Activated CD8-positive, alpha-beta memory T cell treated with anti-CD3 and anti-CD28 coated beads, Interleukin-2, amount 50 U/mL, for 1 hour (primary cell): ENCODE data around the gene MAGI1.
"Not testable (repeated sequence)": the region's sequence is repeated elsewhere in the genome, so short reads cannot be mapped to it uniquely, and the experiment has no call there.

Experiments used
- DNase-seq: peaks from one replicate; pipeline ENCODE4 v3.0.0-alpha.2; 2020; ENCODE audit errors: extremely low read depth

MAGI1 gene

DNA sequence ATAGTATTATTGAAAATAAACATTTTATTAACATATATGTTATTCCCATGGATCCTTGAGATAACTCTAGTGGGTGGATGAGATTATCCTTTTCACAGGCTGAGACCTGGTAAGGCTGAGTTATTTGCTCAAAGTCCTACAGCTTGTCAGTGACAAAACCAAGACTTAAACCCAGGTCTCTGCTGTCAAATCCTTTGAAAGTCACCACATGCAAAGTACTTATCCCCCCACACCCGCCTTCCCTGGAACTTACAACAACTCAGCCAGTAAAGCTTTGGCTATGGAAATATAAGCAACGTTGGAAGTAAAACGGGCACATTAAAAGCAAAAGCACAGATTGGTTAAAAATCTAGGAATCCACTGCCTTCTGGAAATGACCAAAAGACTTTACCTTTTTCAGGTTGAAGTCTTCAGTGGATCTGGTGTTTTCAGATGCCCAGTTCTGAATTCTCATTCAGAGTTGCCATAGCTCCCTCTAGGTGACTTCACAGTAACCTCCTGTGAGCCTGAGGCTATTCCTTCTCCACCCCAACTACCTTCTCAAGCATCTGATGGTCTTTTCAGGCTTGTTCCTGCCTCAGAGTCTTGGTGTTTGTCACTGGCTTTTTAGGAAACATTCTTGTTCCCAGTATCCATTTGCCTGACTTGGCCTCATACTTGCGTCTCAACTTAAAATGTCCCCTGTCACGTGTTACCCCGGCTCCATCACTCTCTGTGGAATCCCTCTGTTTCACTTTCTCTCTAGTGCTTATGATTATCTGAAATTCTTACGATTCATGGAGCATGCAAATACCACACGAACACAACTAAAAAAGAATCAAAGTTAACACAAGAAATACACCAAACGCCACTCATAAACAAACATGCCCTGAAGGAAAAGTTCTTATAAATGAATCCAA, 131.2 kb downstream of the MAGI1 start:
- DNase-seq = no peak

DNA sequence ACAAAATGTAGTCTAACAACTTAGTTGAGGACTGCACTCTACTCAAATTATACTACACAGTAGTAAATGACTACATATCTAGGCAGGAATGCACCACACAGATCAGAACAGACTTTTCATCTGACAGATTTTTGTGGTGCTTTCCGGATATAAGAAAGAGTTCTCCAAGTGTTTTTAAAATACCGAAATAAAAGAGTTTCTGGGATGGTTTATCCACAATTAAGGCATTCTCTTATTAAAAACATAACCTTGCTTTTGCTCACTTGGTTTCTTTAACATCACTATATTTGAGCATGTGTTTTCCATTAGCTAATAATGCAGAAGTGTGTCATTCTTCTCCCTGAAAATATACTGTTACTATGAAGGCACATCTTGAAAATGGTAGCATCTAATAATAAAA, 132.9 kb downstream of the MAGI1 start:
- no peak for DNase-seq

DNA sequence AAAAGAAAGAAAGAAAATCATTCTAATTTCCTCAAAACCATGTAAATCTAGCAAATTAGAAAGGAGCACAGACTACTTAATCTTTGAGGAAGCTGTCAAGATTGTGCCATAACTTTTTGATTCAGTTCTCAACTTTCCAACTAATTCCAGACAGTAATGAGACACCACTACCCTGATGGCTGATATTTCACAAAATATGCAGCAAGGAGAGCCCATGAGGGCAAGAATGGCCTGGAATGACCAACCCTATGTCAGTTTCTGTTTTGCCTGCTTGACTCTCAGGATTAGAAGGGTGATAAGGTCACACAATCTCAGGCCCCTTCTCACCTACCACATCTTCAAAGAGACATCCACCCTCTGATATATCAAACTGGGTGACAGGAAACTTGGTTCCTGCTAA, 134.7 kb downstream of the MAGI1 start:
- DNase-seq = no peak

DNA sequence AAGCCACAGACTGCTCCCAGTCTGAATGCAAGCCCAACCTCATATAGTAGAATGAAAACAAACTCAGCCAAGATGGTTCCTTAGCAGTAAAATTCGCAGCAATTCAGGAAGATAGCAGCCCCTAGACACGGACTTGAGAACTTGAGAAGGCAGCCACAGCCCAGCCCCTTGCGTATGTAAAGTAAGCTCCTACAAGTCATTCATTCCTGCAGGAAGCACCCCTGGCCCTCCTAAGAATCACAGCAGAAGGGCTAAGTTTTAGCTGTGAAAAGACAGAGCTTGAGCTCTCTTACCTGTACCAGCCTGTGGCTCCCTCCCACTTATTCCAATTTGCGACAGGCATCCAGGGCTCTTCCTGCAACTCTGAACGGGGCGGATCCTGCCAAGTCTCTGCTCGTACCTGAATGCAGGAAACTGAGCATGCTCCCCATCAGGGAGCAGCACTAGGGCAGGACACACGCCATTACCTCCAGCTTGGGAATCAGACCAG, 136.4 kb downstream of the MAGI1 start:
- DNase-seq = no peak

DNA sequence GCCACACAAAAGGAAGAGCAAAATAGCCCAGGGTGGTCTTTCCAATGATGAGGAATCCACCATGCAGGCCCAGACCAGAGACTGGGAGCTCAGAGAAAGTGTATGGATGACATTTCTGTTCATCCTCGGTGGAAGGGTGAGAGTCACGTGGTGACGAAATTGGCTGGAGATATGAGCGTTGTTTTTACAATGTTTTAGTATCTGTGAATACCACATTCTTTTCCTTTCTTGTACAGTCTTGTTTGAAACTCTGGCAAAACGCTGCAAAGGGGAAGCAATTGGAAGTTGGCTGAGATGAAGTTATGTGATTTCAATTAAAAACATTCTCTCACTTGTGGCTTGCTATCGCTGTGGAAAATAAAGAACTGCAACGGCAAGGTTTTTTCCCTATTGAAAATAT, 137.5 kb downstream of the MAGI1 start:
- no peak for DNase-seq

DNA sequence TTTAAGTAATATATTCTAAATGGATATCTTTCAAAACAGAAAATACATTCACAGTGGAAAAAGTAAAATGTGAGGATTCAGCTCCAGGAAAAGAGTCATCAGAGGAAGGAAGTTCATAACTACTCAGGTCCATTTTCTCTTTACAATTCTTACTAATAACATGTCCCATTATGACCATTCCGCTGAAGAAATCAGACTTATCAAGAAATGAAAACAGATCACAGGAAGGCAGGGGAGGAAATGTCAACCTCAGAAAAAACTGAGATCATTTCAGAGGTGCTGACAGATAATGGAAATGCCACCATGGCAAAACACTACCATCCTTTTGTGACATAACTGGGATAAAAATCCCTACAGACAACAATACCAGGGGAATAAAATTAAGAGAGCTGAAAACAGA, 139.5 kb downstream of the MAGI1 start:
- no peak for DNase-seq

DNA sequence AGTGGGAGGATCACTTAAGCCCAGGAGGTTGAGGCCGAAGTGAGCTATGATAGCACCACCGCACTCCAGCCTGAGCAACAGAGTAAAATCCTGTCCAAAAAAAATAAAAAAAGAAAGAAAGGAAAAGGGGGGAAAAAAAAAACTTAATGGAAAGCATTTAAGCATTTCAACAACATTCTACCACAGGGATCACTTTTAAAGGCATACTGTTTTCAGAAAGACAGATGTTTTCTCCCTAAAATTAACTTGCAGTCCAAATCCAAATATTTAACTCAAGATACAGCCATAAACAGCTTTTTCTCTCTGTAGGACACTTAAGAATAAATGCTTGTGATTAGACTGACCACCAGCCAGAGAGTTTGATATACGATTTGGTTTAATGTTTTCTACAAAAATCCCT, 141.0 kb downstream of the MAGI1 start:
- no peak for DNase-seq

DNA sequence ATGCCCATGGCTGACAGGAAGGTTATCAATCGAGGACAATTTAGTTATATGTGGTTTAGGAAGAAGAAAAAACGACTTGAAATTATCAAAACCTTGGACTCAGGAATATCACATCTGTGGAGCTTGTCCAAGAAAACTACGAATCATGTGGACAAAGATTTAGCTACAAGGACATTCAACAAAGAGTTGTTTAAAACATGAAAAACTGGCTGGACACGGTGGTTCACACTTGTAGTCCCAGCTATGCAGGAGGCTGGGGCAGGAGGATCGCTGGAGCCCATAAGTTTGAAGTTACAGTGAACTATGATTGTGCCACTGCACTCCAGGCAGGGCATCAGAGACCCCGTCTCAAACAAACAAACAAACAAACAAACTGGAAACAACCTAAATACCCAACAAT, 142.4 kb downstream of the MAGI1 start:
- no peak for DNase-seq

DNA sequence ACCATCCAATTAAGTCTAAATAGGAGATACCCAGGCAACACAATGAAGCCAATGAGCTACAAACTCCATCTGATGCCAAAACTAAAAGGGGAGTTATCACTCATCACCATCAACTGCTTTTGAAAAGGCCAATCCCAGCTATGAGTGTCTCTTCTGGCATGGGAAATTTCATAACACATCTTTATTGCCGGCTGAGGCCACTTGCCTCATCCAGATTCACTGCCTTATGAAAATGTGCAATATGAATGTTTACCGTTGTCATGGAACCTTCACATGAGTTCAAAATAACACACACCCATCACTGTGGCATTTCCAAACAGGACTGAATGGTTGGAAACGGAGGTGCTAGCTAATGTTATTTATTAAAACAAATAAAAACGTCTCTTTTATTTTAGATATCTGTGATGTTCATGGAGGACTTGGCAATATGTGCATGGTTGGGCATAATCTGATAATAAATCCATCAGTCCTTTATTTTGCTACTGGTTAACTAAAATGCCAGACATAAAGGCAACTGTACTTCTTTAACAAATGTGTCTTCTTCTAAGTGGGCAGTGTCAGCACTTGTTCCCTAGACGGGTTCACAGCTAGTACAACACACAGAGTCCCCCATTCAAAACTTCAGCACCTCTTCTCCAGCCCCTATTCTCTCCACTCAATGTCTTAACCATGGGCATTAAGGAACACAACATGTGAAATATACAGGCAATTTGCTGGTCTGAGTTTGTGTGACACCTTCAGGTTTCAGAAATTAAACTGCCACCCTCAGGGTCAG, 143.9 kb downstream of the MAGI1 start:
- no peak for DNase-seq

DNA sequence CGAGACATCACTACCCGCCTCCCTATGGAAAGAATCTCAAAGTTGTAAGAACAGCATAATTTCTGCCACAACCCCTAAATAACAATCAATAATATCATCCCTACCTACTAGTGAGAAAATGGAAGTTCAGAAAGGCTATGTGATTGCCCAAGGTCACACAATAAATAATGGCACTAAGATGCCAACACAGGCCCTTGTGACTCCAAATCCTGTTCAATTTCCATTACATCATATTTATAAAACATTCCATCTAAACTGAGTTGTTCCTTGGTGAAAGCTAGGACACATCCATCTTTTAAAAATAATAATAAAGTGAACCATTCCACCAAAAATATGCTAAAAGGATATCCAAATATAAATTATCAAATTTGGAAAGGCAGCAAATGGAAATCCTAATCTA, 144.6 kb downstream of the MAGI1 start:
- no peak for DNase-seq

DNA sequence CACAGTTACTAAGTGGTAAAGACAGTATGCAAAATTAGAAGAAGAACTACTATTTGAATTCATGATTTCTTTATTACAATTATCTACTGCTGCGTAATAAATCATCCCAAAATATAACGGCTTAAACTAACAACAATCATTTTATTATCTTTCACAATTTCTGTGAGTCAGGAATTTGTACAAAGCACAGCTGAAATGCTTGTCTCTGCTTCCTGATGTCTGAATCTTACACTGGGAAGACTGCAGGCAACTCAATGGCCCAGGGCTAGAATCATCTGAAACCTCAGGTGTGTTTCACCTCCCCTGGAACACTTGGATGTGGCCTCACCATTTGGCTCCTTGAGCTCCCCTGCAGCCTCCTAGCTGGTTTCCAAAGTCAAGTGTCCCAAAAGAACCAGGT, 145.1 kb downstream of the MAGI1 start:
- no peak for DNase-seq

DNA sequence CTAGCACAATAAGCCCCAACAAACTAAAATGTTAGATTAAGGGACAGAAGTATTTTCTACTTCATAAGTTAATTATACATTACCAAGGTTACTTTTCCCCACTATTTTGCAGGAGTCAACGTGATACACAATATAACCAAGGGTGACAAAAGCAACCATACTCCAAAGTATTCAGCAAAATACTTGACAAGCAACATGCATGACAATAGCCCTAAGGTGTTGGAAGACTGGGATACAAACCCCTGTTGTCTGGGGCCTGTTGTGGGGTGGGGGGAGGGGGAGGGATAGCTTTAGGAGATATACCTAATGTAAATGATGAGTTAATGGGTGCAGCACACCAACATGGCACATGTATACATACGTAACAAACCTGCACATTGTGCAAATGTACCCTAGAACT, 147.2 kb downstream of the MAGI1 start:
- DNase-seq = not testable (repeated sequence)

DNA sequence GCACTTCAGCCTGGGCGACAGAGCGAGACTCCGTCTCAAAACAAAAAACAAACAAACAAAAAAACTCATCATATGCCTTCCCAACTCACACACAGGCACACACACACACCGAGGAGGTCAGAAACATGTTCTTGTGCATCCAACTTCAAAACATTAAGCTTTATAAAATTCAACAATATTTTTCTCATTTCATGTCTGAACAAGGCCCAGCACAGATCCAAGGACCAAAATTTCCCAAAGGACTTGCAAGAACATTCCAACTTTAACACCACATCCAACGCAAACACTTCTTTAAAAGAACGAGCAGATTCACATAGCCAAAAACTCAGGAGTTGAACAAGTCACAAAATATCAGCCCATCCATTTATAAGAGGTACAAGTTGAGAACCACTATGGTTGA, 148.4 kb downstream of the MAGI1 start:
- DNase-seq = no peak

DNA sequence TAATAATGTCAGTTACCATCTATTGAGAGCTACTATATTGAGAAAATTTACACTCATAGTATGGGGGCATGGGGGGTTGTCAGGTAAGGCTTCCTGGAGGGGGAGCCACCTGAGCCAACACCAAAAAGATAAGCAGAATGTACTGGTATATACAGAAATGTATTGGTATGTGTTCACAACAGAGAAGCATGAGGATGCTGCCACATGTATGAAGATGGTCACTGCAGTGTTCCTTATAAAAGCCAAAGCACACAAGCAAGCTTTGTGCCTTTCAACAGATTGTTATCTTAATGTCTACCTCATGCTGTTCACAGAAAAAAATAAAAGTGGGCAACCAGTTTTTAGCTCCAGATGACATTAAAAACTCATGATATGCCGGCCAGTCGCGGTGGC, 149.0 kb downstream of the MAGI1 start:
- no peak for DNase-seq

DNA sequence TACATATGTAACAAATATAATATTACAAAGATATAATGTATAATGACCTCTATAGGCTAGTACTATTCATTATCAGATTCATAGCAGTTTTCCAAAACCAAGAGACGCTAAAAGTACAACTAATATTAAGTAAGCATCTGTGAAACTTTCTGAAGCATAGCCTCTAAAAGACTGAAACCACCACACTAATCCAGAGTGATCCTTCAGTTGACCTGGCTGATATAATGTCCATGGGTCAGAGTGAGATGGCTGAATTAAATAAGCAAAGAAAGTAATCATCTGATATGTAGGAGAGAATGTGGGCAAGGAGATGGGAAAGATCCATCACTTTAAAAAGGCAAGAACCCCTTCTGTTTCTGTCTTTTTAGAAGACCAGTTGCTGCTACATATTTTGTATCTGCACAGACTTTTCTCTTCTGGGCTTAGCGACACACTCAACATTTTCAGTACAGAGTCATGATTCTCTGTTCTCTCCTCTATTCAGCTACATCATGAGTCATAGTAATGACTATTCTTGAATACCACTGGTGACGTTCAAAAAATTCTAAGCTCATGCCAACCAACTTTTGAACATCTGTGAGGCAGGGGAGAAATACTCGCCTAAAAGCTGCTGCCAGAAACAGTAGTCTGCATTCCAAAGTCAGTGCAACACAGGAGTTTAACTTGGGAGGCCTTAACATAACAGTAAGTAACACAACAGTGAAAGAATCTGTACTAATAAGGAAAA, 149.6 kb downstream of the MAGI1 start:
- DNase-seq = no peak

DNA sequence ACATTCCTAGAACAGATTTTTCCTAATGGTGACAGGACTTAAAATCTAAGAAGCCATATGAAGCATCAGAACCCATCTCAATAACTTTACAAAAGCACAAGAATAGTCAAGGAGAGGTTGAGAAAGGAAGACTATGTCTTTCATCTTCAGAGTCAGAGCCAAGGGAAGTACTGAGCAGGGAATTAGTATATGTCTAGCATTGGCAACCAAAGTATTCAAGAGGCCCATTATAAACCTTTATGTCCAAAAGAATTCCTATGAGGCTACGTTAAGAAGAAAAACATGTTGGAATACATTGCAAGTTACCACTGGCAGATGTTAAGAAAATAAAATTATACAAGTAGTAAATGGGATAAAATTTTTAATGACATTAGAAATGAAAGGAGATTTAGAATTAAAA, 150.5 kb downstream of the MAGI1 start:
- DNase-seq = no peak

DNA sequence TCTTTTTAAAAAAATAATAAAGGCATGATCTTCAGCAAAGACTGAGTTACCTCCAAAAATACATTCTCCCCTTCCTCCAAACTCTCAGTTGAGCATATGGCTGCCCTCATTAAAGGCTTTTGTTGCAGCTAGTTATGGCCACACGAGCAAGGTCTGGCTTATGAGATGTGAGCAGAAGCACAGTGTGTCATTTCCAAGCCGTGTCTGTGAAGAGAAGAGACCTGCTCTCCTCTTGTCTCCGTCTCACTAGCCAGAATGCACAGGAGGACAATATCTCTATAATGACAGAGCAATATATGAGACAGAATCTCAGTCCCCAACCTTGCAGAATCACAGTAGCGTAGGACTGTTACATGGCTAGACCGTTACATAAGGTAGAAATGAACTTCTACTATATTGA, 152.3 kb downstream of the MAGI1 start:
- DNase-seq = no peak

DNA sequence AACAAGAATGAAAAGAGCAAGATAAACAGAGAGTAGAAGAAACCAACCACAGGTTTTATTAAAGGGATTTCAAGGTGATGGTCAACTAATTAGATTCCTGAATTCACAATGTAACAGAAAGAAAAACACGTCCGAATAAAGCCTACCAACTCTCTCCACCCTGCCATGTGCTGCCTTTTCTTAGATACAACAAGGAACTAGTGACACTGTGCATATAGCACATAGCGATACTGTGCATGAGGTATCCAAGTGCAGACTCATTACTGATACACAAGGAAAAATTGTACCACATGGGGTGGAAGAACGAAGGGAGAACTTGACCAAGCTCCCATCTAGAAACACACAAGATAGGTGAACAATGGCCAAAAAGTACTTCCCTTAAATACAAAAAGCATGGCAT, 154.6 kb downstream of the MAGI1 start:
- no peak for DNase-seq

DNA sequence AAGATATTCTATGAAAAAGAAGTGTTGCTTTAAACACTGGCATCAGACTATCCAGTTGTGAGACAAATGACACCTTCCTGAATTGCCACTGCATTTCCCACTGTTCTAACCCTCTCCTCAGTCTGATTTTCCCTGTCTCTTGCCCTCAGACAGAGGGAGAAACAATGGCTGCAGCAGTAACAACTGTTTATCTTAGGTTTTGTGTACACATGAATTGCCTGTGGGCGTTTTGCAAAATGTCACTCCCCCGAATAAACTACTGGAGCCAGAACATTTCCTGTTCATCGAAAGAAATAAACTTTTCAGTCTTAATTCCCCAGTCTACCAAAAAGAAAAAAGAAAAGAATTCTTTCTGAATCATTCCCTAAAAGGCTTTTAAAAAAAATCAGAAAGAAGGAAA, 155.1 kb downstream of the MAGI1 start:
- DNase-seq = no peak

DNA sequence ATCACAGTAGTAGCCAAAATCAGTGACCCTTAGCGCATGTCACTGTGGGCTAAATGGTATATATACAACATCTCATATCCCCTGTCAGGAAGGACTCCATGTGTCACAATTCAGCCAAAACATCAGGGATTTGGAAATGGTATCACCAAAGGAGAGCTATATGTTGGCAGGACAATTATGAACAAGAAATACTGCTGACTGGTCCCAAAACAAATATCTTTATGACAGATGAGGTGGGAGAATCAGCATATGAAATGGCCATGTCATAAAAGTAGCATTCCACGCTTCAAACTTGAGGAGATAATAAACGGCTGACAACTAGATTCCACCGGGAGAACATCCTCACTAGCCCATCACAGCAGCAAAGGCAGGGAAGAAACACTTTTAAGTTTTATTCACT, 158.4 kb downstream of the MAGI1 start:
- no peak for DNase-seq

DNA sequence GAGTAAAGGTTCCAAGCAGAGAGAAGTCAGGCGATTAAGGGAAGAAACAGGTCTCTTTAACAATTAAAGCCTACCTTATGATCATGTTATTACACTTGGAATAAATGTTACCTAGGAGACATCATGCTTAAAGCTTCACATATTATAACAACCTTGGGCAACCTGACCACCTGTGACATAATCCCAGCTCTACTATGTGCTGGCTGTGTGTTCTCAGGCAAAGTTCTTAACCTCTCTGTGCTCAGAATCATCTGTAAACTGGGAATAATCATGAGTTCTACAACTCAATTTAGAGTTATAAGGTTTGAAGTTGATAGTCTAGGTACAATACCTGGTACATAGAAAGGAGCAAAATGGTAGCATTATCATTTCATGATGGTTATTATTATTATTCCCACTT, 159.3 kb downstream of the MAGI1 start:
- no peak for DNase-seq

DNA sequence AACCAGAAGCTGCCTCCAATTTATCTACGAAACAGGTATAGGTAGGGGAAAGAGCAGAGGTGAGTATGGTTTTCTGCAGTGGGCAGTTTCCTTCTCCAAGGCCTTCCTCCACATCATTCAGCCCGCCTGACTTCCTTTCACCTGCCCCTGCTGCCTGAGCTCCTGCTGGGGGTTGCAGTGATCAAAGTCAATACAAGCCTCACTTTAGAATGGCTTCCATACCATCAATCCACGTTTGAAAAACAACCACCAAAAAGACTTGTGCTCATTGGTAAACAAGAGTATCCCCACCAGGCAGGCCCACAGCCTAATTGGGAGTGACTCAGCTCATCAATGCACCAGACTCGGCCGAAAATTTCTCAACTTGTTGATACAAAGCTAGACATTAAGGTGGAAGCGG, 159.9 kb downstream of the MAGI1 start:
- DNase-seq = no peak
